Caco-2 (cell line): ENCODE measurements around the gene HOXA5. TPM values are rescaled to one million over a fixed set of nuclear protein-coding genes. Genes with fewer than 3 reads are reported as not detected.

Experiments used
- BruUV-seq: library from RNA; stranded (reverse); fragments of 400-500 nt; replicated peaks from 2 replicates; lab custom pipeline; 2021; lab: Mats Ljungman, UMichigan
- CTCF ChIA-PET: fragments of 300-600 bp; sonication (Branson Sonifier 250); formaldehyde crosslinking; loops from one replicate; lab custom pipeline; 2022; ENCODE audit warnings: antibody characterized with exemption; lab: Charles Lee
- POLR2A ChIA-PET: fragments of 300-600 bp; sonication (Branson Sonifier 250); formaldehyde crosslinking; loops from one replicate; lab custom pipeline; 2022; ENCODE audit warnings: antibody characterized with exemption; lab: Charles Lee
- DNase-seq, 2 experiments: peaks; one replicate each; pipeline versions ENCODE4 v3.0.0 to v3.0.0-alpha.2; 2020 to 2022
- H3K27me3 ChIP-seq: replicated peaks from 2 replicates; pipeline ENCODE4 v1.6.0; 2011; ENCODE audit warnings: low read length; ENCODE audit not compliant: control insufficient read depth, insufficient read depth
- H3K36me3 ChIP-seq: 2 replicates; pipeline ENCODE4 v1.5.1; 2011; ENCODE audit warnings: low read length; ENCODE audit not compliant: control insufficient read depth, insufficient read depth
- H3K4me1 ChIP-seq: fragments of 250-450 bp; sonication (Bioruptor Pico); 2 replicates; pipeline ENCODE4 v1.5.1; 2020; ENCODE audit warnings: mild to moderate bottlenecking
- H3K4me3 ChIP-seq: 2 replicates; pipeline ENCODE4 v1.5.1; 2011; ENCODE audit warnings: low read depth, mild to moderate bottlenecking, control low read depth, low read length
- H3K9me3 ChIP-seq: fragments of 250-450 bp; sonication (Bioruptor Pico); 2 replicates; pipeline ENCODE4 v1.5.1; 2020; ENCODE audit warnings: mild to moderate bottlenecking, moderate library complexity
- H3K27ac Mint-ChIP-seq: one replicate; pipeline ENCODE4 v1.8.0; 2022; ENCODE audit warnings: mixed read lengths; ENCODE audit not compliant: unreplicated experiment
- H3K27me3 Mint-ChIP-seq: one replicate; pipeline ENCODE4 v1.8.0; 2022; ENCODE audit warnings: mixed read lengths; ENCODE audit not compliant: insufficient read depth, unreplicated experiment
- H3K36me3 Mint-ChIP-seq: one replicate; pipeline ENCODE4 v1.8.0; 2022; ENCODE audit warnings: mild to moderate bottlenecking, mixed read lengths; ENCODE audit not compliant: insufficient read depth, unreplicated experiment
- H3K4me1 Mint-ChIP-seq: one replicate; pipeline ENCODE4 v1.8.0; 2022; ENCODE audit warnings: low read depth, mixed read lengths; ENCODE audit not compliant: unreplicated experiment
- H3K4me3 Mint-ChIP-seq: one replicate; pipeline ENCODE4 v1.8.0; 2022; ENCODE audit warnings: mild to moderate bottlenecking, moderate library complexity, mixed read lengths; ENCODE audit not compliant: unreplicated experiment
- H3K9me3 Mint-ChIP-seq: one replicate; pipeline ENCODE4 v1.8.0; 2022; ENCODE audit warnings: mixed read lengths; ENCODE audit not compliant: unreplicated experiment
- intact Hi-C: fragments of 100-400 bp; cut with micrococcal nuclease; formaldehyde crosslinking; loops from one replicate; pipeline ENCODE4 v1.10.0; 2022; ENCODE audit not compliant: unreplicated experiment
- total RNA-seq: library from RNA; stranded (reverse); gene quantifications from 2 replicates; pipeline ENCODE4 v1.2.3, GENCODE V29; 2022
- TF ChIP-seq, protein P1 (sequence below), 2 experiments: fragments of 200-600 bp in 1 of 2; IDR thresholded peaks; 1 replicate in 1 of 2; 2 replicates in 1 of 2; pipeline versions ENCODE4 v1.5.1 to v1.8.0; 2011 to 2022; ENCODE audit warnings: antibody characterized with exemption in 1 of 2, control low read depth in 1 of 2, inconsistent platforms in 1 of 2, low read depth in 1 of 2, low read length in 1 of 2, mild to moderate bottlenecking in 1 of 2, moderate library complexity in 1 of 2; ENCODE audit not compliant: insufficient read depth in 1 of 2, severe bottlenecking in 1 of 2, unreplicated experiment in 1 of 2

The HOXA5 gene
- total RNA-seq, 1 experiment from 2014 or later: 4.9 TPM

GRCh38 chr7:27117887-27118491 lies 25.5 kb downstream of the HOXA5 start:
- Histone ChIP-seq H3K9me3 (no peaks in the 10 kb centered on the region), H3K4me1 (peaks cover 48% of the 10 kb centered on the region), H3K27me3 (no peaks in the 10 kb centered on the region), H3K36me3 (no peaks in the 10 kb centered on the region), H3K4me3 (no peak overlapping the region)
- Mint-ChIP-seq H3K4me1 (peaks cover 34% of the 10 kb centered on the region), H3K4me3 (peak overlapping the region; percentile 59), H3K27ac (no peak overlapping the region), H3K27me3 (no peaks in the 10 kb centered on the region), H3K9me3 (no peaks in the 10 kb centered on the region), H3K36me3 (peaks cover 39% of the 10 kb centered on the region)
- intact Hi-C loops: no loop called here
- TF ChIP-seq, protein P1, sequence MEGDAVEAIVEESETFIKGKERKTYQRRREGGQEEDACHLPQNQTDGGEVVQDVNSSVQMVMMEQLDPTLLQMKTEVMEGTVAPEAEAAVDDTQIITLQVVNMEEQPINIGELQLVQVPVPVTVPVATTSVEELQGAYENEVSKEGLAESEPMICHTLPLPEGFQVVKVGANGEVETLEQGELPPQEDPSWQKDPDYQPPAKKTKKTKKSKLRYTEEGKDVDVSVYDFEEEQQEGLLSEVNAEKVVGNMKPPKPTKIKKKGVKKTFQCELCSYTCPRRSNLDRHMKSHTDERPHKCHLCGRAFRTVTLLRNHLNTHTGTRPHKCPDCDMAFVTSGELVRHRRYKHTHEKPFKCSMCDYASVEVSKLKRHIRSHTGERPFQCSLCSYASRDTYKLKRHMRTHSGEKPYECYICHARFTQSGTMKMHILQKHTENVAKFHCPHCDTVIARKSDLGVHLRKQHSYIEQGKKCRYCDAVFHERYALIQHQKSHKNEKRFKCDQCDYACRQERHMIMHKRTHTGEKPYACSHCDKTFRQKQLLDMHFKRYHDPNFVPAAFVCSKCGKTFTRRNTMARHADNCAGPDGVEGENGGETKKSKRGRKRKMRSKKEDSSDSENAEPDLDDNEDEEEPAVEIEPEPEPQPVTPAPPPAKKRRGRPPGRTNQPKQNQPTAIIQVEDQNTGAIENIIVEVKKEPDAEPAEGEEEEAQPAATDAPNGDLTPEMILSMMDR (IDR thresholded peaks at IDR 0.05; ENCODE audit: insufficient read depth in 1 of 2, low read depth in 1 of 2, low read length in 1 of 2, severe bottlenecking in 1 of 2, unreplicated experiment in 1 of 2): no peak
- CTCF ChIA-PET: no interaction called here
- DNase-seq: no peak
- BruUV-seq: no TSS peak
- POLR2A ChIA-PET: no interaction called here

DNA sequence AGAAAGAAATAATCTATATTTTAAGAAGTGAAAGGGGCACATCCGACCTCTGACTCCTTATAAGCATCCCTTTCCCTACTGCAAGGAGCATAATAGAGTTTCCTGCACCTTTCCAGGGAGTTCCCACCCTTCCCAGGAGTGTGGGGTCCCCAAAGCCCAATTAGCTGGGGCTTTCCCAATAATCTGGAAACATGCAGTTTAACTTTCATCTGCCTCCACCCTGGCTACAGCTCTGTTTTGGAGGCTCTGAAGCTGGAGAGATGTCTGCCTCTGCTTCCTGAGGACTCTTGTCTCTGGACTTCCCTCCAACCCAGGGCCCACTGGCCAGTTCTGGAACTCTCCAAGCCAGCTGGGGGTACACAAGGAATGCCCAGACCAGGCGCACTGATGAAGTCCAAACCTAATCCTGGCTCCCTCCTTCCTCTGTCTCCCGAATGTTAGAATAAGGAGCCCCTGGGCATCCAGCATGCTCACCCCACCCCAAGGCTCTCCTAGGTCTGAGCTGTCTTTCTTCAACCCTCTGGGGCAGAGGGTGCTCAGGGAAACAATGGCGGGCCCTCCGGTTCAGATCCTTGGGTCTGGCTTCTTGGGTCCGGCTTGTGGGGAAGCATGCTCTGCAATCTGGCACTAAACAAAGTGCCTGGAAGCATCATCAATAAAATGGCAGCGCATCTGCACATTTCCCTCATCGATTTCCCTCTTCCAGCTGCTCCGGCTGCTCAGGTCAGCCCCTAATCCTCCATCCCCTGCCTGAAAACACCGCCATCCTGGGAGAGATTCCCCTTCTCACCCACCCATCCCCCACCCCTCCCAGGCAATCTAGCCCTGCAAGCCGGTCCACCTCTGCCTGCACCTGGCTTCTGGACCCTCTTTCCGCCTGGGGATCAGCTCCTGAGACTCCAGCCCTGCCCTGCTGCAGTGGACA lies 26.3 kb downstream of the HOXA5 start:
- H3K9me3 Mint-ChIP-seq: no peaks in the 10 kb centered on the region
- no peaks in the 10 kb centered on the region for H3K27me3 Mint-ChIP-seq
- no peak overlapping the region for H3K4me3 ChIP-seq
- POLR2A ChIA-PET: interaction anchor here (0.6 kb wide), 1 partner anchor 39 kb away, joined by 3 read pairs; the partner anchor contains the start of gene HOXA7
- no peaks in the 10 kb centered on the region for H3K36me3 ChIP-seq
- peaks cover 33% of the 10 kb centered on the region for H3K36me3 Mint-ChIP-seq
- H3K4me1 ChIP-seq: peaks cover 52% of the 10 kb centered on the region
- DNase-seq: no peak
- intact Hi-C loops: no loop called here
- no peaks in the 10 kb centered on the region for H3K9me3 ChIP-seq
- no peak overlapping the region for H3K27ac Mint-ChIP-seq
- TF ChIP-seq, protein P1 (IDR thresholded peaks at IDR 0.05; ENCODE audit: insufficient read depth in 1 of 2, low read depth in 1 of 2, low read length in 1 of 2, severe bottlenecking in 1 of 2, unreplicated experiment in 1 of 2): no peak
- peak overlapping the region; percentile 59 for H3K4me3 Mint-ChIP-seq
- CTCF ChIA-PET: no interaction called here
- H3K27me3 ChIP-seq: no peaks in the 10 kb centered on the region
- peaks cover 34% of the 10 kb centered on the region for H3K4me1 Mint-ChIP-seq
- no TSS peak for BruUV-seq
